Measurements from ENCODE around the gene MFAP5.
A peak's percentile ranks its signal among the peaks of the same experiment; 100 is the strongest.

Gene MFAP5

DNA sequence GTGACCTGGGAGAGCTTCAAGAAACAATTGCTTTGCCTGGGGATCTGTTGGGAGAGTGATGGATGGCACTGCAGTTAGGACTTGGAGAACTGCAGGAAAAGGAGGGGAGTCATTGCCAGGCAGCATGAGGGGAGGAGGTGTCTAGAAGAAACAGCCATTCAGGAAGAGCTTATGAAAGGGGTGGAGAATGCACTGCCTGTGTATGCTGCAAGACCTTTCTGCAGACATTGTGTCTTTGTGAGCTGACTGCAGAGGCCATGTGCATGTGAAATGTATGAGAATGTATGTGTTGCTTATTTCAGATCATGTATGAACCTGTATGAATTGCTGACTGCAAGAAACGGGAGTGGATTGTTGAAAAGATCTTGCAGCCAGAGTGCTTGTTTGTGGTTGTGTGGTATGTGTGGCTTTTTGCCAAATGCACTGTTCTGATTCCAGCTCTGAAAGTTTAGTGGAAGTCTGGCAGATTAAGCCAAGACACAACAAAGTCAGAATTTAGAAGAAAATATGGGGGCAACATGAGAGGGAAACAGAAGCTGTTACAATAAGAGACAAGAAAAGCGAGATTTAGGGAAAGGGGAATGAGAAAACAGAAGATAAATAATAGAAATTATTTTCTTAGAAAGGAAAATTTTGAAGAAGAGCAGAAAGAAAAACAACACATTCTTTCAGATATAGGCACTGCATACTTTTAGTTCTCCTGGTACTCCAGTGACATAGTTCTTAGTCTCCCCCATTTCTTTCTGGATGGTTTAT is 25.4 kb upstream of the MFAP5 start:
- Histone ChIP-seq H3K36me3 (replicated peaks) (no peaks in the 10 kb centered on the region), H3K9me3 (no peaks in the 10 kb centered on the region), H3K27me3 (ENCODE audit: low read depth) (no peaks in the 10 kb centered on the region), H3K4me1 (peaks cover 18% of the 10 kb centered on the region), H3K4me3 (no peak overlapping the region)
- peak; percentile 71 to 76 for DNase-seq (ENCODE audit: low spot score in 2 of 2)
- in situ Hi-C loops (cut with MboI; ENCODE audit: low sequenced_read_pairs) = no loop called here

- no peak for DNase-seq (ENCODE audit: low spot score in 2 of 2)
- in situ Hi-C loops (cut with MboI; ENCODE audit: low sequenced_read_pairs) = no loop called here
These were observed 22.4 kb upstream of the MFAP5 start for GRCh38 chr12:8685051-8685450.

GRCh38 chr12:8681129-8681884 is 18.7 kb upstream of the MFAP5 start:
- no peak overlapping the region for H3K4me3 ChIP-seq
- H3K4me1 ChIP-seq = no peaks in the 10 kb centered on the region
- no peaks in the 10 kb centered on the region for H3K9me3 ChIP-seq
- no peaks in the 10 kb centered on the region for H3K27me3 ChIP-seq (ENCODE audit: low read depth)
- no peak for DNase-seq (ENCODE audit: low spot score in 2 of 2)
- in situ Hi-C loops (cut with MboI; ENCODE audit: low sequenced_read_pairs) = loop anchor here (5.0 kb wide), 1 partner anchor 136 kb away; no protein-coding TSS in a partner anchor
- no peaks in the 10 kb centered on the region for H3K36me3 ChIP-seq (replicated peaks)

More at GRCh38 chr12:8685051-8685450, 22.4 kb upstream of the MFAP5 start:
- Histone ChIP-seq H3K9me3 (no peaks in the 10 kb centered on the region), H3K4me1 (peaks cover 9% of the 10 kb centered on the region), H3K4me3 (no peak overlapping the region), H3K36me3 (replicated peaks) (no peaks in the 10 kb centered on the region), H3K27me3 (ENCODE audit: low read depth) (no peaks in the 10 kb centered on the region)

GRCh38 chr12:8680533-8680932 is 17.9 kb upstream of the MFAP5 start:
- H3K4me3 ChIP-seq = no peak overlapping the region
- H3K36me3 ChIP-seq (replicated peaks) = no peaks in the 10 kb centered on the region
- no peak for DNase-seq (ENCODE audit: low spot score in 2 of 2)
- H3K4me1 ChIP-seq = no peaks in the 10 kb centered on the region
- H3K9me3 ChIP-seq = no peaks in the 10 kb centered on the region
- in situ Hi-C loops (cut with MboI; ENCODE audit: low sequenced_read_pairs) = loop anchor here (5.0 kb wide), 1 partner anchor 137 kb away; no protein-coding TSS in a partner anchor
- H3K27me3 ChIP-seq (ENCODE audit: low read depth) = no peaks in the 10 kb centered on the region

DNA sequence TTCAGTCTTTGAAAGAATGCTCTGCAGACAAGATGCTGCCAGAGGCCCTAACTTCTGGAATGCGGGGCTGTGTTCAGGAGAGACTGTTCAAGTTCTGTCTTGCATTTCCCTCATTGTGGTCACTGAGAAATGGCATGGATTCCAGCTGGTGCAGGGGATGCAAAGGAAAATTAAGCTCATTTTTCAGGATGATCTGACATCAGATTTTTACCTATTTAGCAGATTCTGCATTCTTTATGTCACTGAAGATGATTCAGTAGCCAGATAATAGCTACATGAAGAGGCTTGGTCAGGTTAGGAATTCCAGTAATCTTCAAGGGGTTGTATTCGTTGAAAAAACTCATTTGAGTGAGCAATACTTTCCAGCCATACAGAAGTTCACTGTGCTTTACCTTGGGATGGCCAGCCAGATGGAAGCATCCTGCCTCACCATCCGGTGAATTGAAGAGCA is 16.1 kb upstream of the MFAP5 start:
- DNase-seq (ENCODE audit: low spot score in 2 of 2) = no peak

DNA sequence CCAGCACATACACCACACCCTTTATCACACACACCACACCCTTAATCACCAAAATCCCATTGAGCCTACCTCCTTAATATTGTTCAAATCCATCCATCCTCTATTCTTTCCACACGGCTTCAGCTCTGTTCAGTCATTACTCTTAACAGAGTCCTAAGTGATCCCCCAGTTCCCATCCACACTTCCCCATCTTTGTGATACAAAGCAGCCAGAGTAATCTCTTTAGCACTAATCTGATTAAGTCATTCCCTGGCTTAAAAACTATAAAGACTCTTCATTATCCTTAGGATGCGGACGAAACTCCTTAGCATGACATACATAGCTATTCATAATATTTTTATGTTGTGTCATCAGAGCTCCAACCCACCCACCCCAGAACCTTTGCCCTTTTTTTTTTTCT is 14.7 kb upstream of the MFAP5 start:
- H3K4me1 ChIP-seq = no peaks in the 10 kb centered on the region
- H3K9me3 ChIP-seq = no peaks in the 10 kb centered on the region
- in situ Hi-C loops (cut with MboI; ENCODE audit: low sequenced_read_pairs) = loop anchor here (10.0 kb wide), 1 partner anchor 367 kb away; no protein-coding TSS in a partner anchor
- H3K4me3 ChIP-seq = no peak overlapping the region
- H3K36me3 ChIP-seq (replicated peaks) = no peaks in the 10 kb centered on the region
- DNase-seq (ENCODE audit: low spot score in 2 of 2) = peak in 1 of 2 experiments; percentile 55
- H3K27me3 ChIP-seq (ENCODE audit: low read depth) = no peaks in the 10 kb centered on the region

More for the DNA sequence above, 16.1 kb upstream of the MFAP5 start:
- in situ Hi-C loops (cut with MboI; ENCODE audit: low sequenced_read_pairs) = loop anchor here (10.0 kb wide), 1 partner anchor 366 kb away; no protein-coding TSS in a partner anchor
- no peak overlapping the region for H3K4me3 ChIP-seq
- no peaks in the 10 kb centered on the region for H3K27me3 ChIP-seq (ENCODE audit: low read depth)
- no peaks in the 10 kb centered on the region for H3K9me3 ChIP-seq
- H3K4me1 ChIP-seq = no peaks in the 10 kb centered on the region
- no peaks in the 10 kb centered on the region for H3K36me3 ChIP-seq (replicated peaks)

DNA sequence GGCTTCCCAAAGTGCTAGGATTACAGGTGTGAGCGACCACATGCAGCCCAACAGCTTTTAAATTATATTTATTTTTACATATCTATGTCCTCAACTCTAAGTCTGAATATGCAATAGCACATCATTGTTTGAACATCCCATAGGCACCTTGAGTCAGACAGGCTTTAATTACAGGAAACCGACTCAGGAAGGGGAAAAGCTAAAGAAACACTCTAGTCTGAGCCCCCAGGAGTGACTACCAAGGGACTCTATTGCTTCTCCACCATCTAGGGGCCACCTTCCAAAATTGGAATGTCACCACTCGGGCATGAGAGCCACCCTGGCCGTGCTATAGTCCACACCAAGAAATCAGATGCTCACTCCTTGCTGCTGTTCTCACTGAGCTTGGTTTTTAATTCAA is 14.0 kb upstream of the MFAP5 start:
- no peak for DNase-seq (ENCODE audit: low spot score in 2 of 2)
- Histone ChIP-seq H3K27me3 (ENCODE audit: low read depth) (no peaks in the 10 kb centered on the region), H3K4me3 (no peak overlapping the region), H3K9me3 (no peaks in the 10 kb centered on the region), H3K4me1 (no peaks in the 10 kb centered on the region), H3K36me3 (replicated peaks) (no peaks in the 10 kb centered on the region)
- in situ Hi-C loops (cut with MboI; ENCODE audit: low sequenced_read_pairs) = loop anchor here (10.0 kb wide), 1 partner anchor 368 kb away; no protein-coding TSS in a partner anchor

GRCh38 chr12:8675591-8676036 is 13.0 kb upstream of the MFAP5 start:
- Histone ChIP-seq H3K9me3 (no peaks in the 10 kb centered on the region), H3K4me1 (no peaks in the 10 kb centered on the region), H3K36me3 (replicated peaks) (no peaks in the 10 kb centered on the region), H3K27me3 (ENCODE audit: low read depth) (no peaks in the 10 kb centered on the region), H3K4me3 (no peak overlapping the region)
- no peak for DNase-seq (ENCODE audit: low spot score in 2 of 2)
- in situ Hi-C loops (cut with MboI; ENCODE audit: low sequenced_read_pairs) = loop anchor here (10.0 kb wide), 1 partner anchor 369 kb away; no protein-coding TSS in a partner anchor

DNA sequence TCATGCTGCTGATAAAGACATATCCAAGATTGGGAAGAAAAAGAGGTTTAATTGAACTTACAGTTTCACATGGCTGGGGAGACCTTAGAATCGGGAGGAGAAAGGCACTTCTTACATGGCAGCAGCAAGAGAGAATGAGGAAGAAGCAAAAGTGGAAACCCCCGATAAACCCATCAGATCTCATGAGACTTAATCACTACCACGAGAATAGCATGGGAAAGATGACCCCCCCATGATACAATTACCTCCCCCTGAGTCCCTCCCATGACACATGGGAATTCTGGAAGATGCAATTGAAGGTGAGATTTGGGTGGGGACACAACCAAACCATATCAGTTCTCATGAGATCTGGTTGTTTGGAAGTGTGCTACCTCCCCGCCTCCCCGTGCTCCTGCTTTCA is 9.8 kb upstream of the MFAP5 start:
- no peak for DNase-seq (ENCODE audit: low spot score in 2 of 2)
- H3K27me3 ChIP-seq (ENCODE audit: low read depth) = no peaks in the 10 kb centered on the region
- no peaks in the 10 kb centered on the region for H3K9me3 ChIP-seq
- H3K36me3 ChIP-seq (replicated peaks) = no peaks in the 10 kb centered on the region
- in situ Hi-C loops (cut with MboI; ENCODE audit: low sequenced_read_pairs) = loop anchor here (10.0 kb wide), 1 partner anchor 372 kb away; no protein-coding TSS in a partner anchor
- H3K4me3 ChIP-seq = no peak overlapping the region
- H3K4me1 ChIP-seq = no peaks in the 10 kb centered on the region

DNA sequence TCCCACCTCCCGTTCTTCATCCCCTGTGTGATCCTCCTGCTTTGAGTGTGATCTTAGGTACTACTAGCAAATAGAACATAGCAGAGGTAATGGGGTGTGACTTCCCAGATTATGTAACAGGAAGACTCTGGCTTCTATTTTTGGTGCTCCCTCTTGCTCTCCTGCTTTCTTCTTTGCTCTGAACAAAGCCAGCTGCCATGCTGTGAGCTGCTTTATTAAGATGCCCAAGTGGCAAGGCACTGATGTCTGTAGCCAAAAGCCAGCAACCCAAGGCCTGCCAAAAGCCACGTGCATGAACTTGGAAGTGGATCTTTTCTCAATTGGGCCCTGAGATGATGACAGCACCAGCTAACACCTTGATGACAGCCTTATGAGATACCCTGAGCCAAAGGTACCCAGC is 5.8 kb upstream of the MFAP5 start:
- no peak for DNase-seq (ENCODE audit: low spot score in 2 of 2)
- Histone ChIP-seq H3K27me3 (ENCODE audit: low read depth) (no peaks in the 10 kb centered on the region), H3K9me3 (no peaks in the 10 kb centered on the region), H3K4me1 (no peaks in the 10 kb centered on the region), H3K36me3 (replicated peaks) (no peaks in the 10 kb centered on the region), H3K4me3 (no peak overlapping the region)
- in situ Hi-C loops (cut with MboI; ENCODE audit: low sequenced_read_pairs) = no loop called here

DNA sequence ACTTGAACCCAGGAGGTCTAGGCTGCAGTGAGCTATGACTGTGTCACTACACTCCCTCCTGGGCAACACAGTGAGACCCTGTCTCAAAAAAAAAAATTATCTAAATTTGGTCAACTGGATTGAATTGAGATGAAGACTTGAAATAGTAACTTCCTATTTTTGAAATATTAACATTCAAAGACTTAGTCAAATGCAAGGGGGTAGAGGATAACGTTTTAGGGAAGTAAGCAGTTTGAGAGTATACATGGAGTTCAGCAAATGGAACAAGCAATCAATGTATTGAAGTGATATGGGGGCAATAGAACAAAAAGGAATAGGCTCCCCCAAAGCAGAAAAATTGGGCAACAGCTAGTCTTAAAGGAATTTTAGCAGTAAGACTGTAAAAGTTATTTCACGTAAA is 4.6 kb upstream of the MFAP5 start:
- no peak for DNase-seq (ENCODE audit: low spot score in 2 of 2)
- Histone ChIP-seq H3K9me3 (no peaks in the 10 kb centered on the region), H3K27me3 (ENCODE audit: low read depth) (no peaks in the 10 kb centered on the region), H3K36me3 (replicated peaks) (no peaks in the 10 kb centered on the region), H3K4me1 (no peaks in the 10 kb centered on the region), H3K4me3 (no peak overlapping the region)
- in situ Hi-C loops (cut with MboI; ENCODE audit: low sequenced_read_pairs) = no loop called here

DNA sequence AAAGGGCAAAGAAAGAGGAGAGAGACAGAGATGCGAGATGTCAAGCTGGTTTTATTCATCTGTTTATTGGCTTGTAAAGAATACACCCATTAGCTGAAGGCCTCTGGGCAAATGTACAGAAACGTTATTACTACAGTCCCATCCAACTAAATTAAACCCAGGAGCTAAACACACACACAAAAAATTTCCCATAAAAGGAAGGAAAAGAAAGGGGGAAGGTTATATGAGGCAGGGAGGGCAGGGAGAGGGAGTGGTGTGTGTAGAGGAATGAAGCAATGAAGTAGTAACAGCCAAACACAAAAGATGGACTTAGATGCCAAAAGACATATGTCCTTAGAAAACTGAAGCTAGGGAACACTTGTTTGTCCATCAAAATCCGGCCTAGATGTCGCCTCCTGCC is 3.1 kb upstream of the MFAP5 start:
- Histone ChIP-seq H3K4me3 (no peak overlapping the region), H3K4me1 (no peaks in the 10 kb centered on the region), H3K36me3 (replicated peaks) (no peaks in the 10 kb centered on the region), H3K27me3 (ENCODE audit: low read depth) (no peaks in the 10 kb centered on the region), H3K9me3 (no peaks in the 10 kb centered on the region)
- DNase-seq (ENCODE audit: low spot score in 2 of 2) = no peak
- in situ Hi-C loops (cut with MboI; ENCODE audit: low sequenced_read_pairs) = no loop called here

DNA sequence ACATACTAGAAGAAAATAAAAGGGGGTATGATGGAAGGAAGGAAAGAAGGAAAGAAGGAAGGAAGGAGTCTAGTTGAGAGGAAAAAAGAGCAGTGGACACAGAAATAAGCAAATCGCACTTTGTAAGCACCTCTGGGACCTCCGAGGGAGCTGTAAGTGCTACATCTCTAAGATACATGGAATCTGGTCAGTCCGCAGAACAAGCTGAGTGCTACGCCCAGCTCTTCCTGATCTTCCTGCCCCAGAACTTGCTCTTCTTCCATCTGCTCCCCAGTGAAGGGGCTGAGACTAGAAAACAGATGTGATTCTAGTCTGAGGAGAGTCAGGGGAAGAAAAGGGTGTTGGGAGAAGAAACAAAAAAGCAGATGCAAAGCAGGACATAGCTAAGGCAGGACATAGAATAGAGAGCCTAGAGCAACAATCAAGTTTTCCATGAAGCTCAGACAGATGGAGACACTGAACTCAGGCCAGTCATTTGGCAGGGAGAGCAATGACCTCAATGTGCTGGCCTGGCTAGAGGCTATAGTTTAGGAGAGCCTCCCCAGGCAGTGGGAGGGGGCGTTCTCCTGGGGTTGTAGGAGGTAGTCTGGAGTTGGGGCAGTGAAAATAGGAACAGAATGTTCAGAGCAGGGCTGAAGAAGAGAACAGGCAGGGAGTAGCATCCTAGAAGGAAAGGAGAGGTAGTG is 1.7 kb upstream of the MFAP5 start:
- no peaks in the 10 kb centered on the region for H3K36me3 ChIP-seq (replicated peaks)
- no peaks in the 10 kb centered on the region for H3K4me1 ChIP-seq
- in situ Hi-C loops (cut with MboI; ENCODE audit: low sequenced_read_pairs) = no loop called here
- H3K4me3 ChIP-seq = no peak overlapping the region
- H3K27me3 ChIP-seq (ENCODE audit: low read depth) = no peaks in the 10 kb centered on the region
- no peak for DNase-seq (ENCODE audit: low spot score in 2 of 2)
- no peaks in the 10 kb centered on the region for H3K9me3 ChIP-seq
